HFFc6 (cell line): ENCODE data around the gene EXOSC5. TPM values are rescaled to one million over a fixed set of nuclear protein-coding genes. Genes with fewer than 3 reads are reported as not detected.
"Not testable (repeated sequence)": the region's sequence is repeated elsewhere in the genome, so short reads cannot be mapped to it uniquely, and the experiment has no call there.

Experiments used
- DNase-seq: peaks from one replicate; pipeline ENCODE4 v3.0.0-alpha.2; 2018
- H3K27ac Mint-ChIP-seq: 2 replicates; pipeline ENCODE4 v1.8.0; 2020; ENCODE audit warnings: mild to moderate bottlenecking, mixed read lengths
- H3K27me3 Mint-ChIP-seq: 2 replicates; pipeline ENCODE4 v1.8.0; 2021; ENCODE audit warnings: mild to moderate bottlenecking, moderate library complexity, mixed read lengths; ENCODE audit not compliant: insufficient read depth
- H3K36me3 Mint-ChIP-seq: 2 replicates; pipeline ENCODE4 v1.8.0; 2021; ENCODE audit warnings: low read depth, mixed read lengths
- H3K4me1 Mint-ChIP-seq: 2 replicates; pipeline ENCODE4 v1.8.0; 2020; ENCODE audit warnings: low read depth, mixed read lengths
- H3K4me3 Mint-ChIP-seq: 2 replicates; pipeline ENCODE4 v1.8.0; 2020; ENCODE audit warnings: mild to moderate bottlenecking, moderate library complexity, mixed read lengths
- H3K9me3 Mint-ChIP-seq: 2 replicates; pipeline ENCODE4 v1.8.0; 2020; ENCODE audit warnings: mild to moderate bottlenecking, mixed read lengths
- CTCF ChIP-seq: fragments of 200-600 bp; sonication (generic); IDR thresholded peaks from 2 replicates; pipeline ENCODE4 v1.5.0; 2021; ENCODE audit warnings: antibody characterized with exemption, mild to moderate bottlenecking
- total RNA-seq, 6 experiments: library from RNA; stranded (reverse); fragmentation: NEBNext Ultra II Directional; extraction: Animal tissue kit (Norgen Biotek cat#: 25700); gene quantifications; 2 replicates in 1 of 6; 3 replicates in 5 of 6; pipeline ENCODE4 v1.2.3, GENCODE V29; 2021

The EXOSC5 gene
- total RNA-seq, 6 experiments from 2014 or later, result 16.5 to 23.5 (median 18.1) TPM

- no peak for TF ChIP-seq CTCF
- DNase-seq, result no peak
- peaks cover 2% of the 10 kb centered on the region for H3K27me3 Mint-ChIP-seq
- H3K36me3 Mint-ChIP-seq, result peaks cover 9% of the 10 kb centered on the region; the same call in 1 of the 2 replicates
- peaks cover 8% of the 10 kb centered on the region for H3K4me1 Mint-ChIP-seq
- H3K4me3 Mint-ChIP-seq, result no peak overlapping the region
- H3K9me3 Mint-ChIP-seq, result no peaks in the 10 kb centered on the region
- H3K27ac Mint-ChIP-seq, result no peak overlapping the region
Measured at GRCh38 chr19:41409288-41409687, 12.1 kb upstream of the EXOSC5 start.

- not testable (repeated sequence) for H3K4me3 Mint-ChIP-seq, H3K27ac Mint-ChIP-seq, H3K4me1 Mint-ChIP-seq, H3K9me3 Mint-ChIP-seq, H3K36me3 Mint-ChIP-seq, H3K27me3 Mint-ChIP-seq, DNase-seq
Measured at GRCh38 chr19:41408846-41409245, 11.7 kb upstream of the EXOSC5 start.

GRCh38 chr19:41408256-41408655 is 11.1 kb upstream of the EXOSC5 start:
- no peaks in the 10 kb centered on the region for H3K36me3 Mint-ChIP-seq
- DNase-seq, result no peak

GRCh38 chr19:41407271-41407670 is 10.1 kb upstream of the EXOSC5 start:
- no peaks in the 10 kb centered on the region; the same call in 1 of the 2 replicates for H3K27me3 Mint-ChIP-seq
- DNase-seq, result no peak
- no peak overlapping the region for H3K27ac Mint-ChIP-seq
- H3K4me1 Mint-ChIP-seq, result peaks cover 8% of the 10 kb centered on the region
- no peak overlapping the region for H3K4me3 Mint-ChIP-seq
- no peaks in the 10 kb centered on the region for H3K36me3 Mint-ChIP-seq
- no peaks in the 10 kb centered on the region for H3K9me3 Mint-ChIP-seq
- TF ChIP-seq CTCF, result no peak

More at GRCh38 chr19:41408256-41408655, 11.1 kb upstream of the EXOSC5 start:
- H3K4me1 Mint-ChIP-seq, result peaks cover 8% of the 10 kb centered on the region
- H3K9me3 Mint-ChIP-seq, result no peaks in the 10 kb centered on the region
- H3K27ac Mint-ChIP-seq, result no peak overlapping the region
- no peak overlapping the region for H3K4me3 Mint-ChIP-seq
- H3K27me3 Mint-ChIP-seq, result peaks cover 2% of the 10 kb centered on the region
- no peak for TF ChIP-seq CTCF

GRCh38 chr19:41405776-41406175 is 8.6 kb upstream of the EXOSC5 start:
- H3K27ac Mint-ChIP-seq, result no peak overlapping the region
- peaks cover 16% of the 10 kb centered on the region for H3K4me1 Mint-ChIP-seq
- DNase-seq, result no peak
- no peak overlapping the region for H3K4me3 Mint-ChIP-seq
- no peaks in the 10 kb centered on the region for H3K9me3 Mint-ChIP-seq
- no peaks in the 10 kb centered on the region; the same call in 1 of the 2 replicates for H3K27me3 Mint-ChIP-seq
- TF ChIP-seq CTCF, result no peak
- H3K36me3 Mint-ChIP-seq, result no peaks in the 10 kb centered on the region

- no peak overlapping the region for H3K4me3 Mint-ChIP-seq
- TF ChIP-seq CTCF, result no peak
- DNase-seq, result no peak
- H3K9me3 Mint-ChIP-seq, result no peaks in the 10 kb centered on the region
- no peak overlapping the region for H3K27ac Mint-ChIP-seq
- H3K36me3 Mint-ChIP-seq, result no peaks in the 10 kb centered on the region
- H3K4me1 Mint-ChIP-seq, result peaks cover 22% of the 10 kb centered on the region
- H3K27me3 Mint-ChIP-seq, result no peaks in the 10 kb centered on the region; the same call in 1 of the 2 replicates
Measured at GRCh38 chr19:41403181-41403970, 6.2 kb upstream of the EXOSC5 start.
